ENCODE measurements around the gene C1orf167.

The C1orf167 gene

GRCh38 chr1:11761988-11762406 is at the start of gene C1orf167:
Gene C1orf167 (plus strand): TSS chr1:11762193. CDS start chr1:11764401, 2,208 bp downstream.
- DNase-seq, result peak; percentile 46

- no peak for DNase-seq
Measured at GRCh38 chr1:11712285-11712684, 49.7 kb upstream of the C1orf167 start.

GRCh38 chr1:11713095-11713494 is 48.9 kb upstream of the C1orf167 start:
- DNase-seq, result no peak

- DNase-seq, result no peak
Measured at GRCh38 chr1:11714831-11715575, 47.0 kb upstream of the C1orf167 start.

- peak; percentile 87 for DNase-seq
Measured at GRCh38 chr1:11719313-11720032, 42.5 kb upstream of the C1orf167 start.

- DNase-seq, result no peak
Measured at GRCh38 chr1:11720033-11720376, 42.0 kb upstream of the C1orf167 start.

- no peak for DNase-seq
Measured at GRCh38 chr1:11720525-11720924, 41.5 kb upstream of the C1orf167 start.

- DNase-seq, result no peak
Measured at GRCh38 chr1:11721311-11721710, 40.7 kb upstream of the C1orf167 start.

GRCh38 chr1:11722538-11722937 is 39.5 kb upstream of the C1orf167 start:
- no peak for DNase-seq

- no peak for DNase-seq
Measured at GRCh38 chr1:11725616-11726015, 36.4 kb upstream of the C1orf167 start.

- DNase-seq, result no peak
Measured at GRCh38 chr1:11727119-11727518, 34.9 kb upstream of the C1orf167 start.

- DNase-seq, result no peak
Measured at GRCh38 chr1:11728126-11728806, 33.7 kb upstream of the C1orf167 start.

- no peak for DNase-seq
Measured at GRCh38 chr1:11729155-11729497, 32.9 kb upstream of the C1orf167 start.

- DNase-seq, result no peak
Measured at GRCh38 chr1:11729498-11730428, 32.2 kb upstream of the C1orf167 start.

GRCh38 chr1:11730429-11730891 is 31.5 kb upstream of the C1orf167 start:
- DNase-seq, result no peak

GRCh38 chr1:11731691-11732283 is 30.2 kb upstream of the C1orf167 start:
- DNase-seq, result peak; percentile 16

- DNase-seq, result no peak
Measured at GRCh38 chr1:11733306-11733705, 28.7 kb upstream of the C1orf167 start.

GRCh38 chr1:11735531-11735853 is 26.5 kb upstream of the C1orf167 start:
- DNase-seq, result no peak

- DNase-seq, result peak; percentile 88
Measured at GRCh38 chr1:11735854-11736745, 25.9 kb upstream of the C1orf167 start, which contains the start of gene AGTRAP. Gene AGTRAP (plus strand): TSS chr1:11736136. CDS start chr1:11736209, 73 bp downstream.

- peak; percentile 50 for DNase-seq
Measured at GRCh38 chr1:11736746-11737639, 25.0 kb upstream of the C1orf167 start.
